Cardiac septum (tissue), 1 donor: ENCODE measurements around the gene MRPL36. TPM values are rescaled to one million over a fixed set of nuclear protein-coding genes. Genes with fewer than 3 reads are reported as not detected.

Experiments
- DNase-seq: peaks from one replicate; pipeline ENCODE4 v3.0.0-alpha.2; 2020; ENCODE audit warnings: low spot score
- intact Hi-C: fragments of 100-400 bp; cut with DNase I; formaldehyde crosslinking; loops from one replicate; pipeline ENCODE4 v1.14.0; 2022
- total RNA-seq: library from RNA; stranded (reverse); fragmentation: NEBNext Ultra II Directional; extraction: Animal tissue kit (Norgen Biotek cat#: 25700); gene quantifications from one replicate; pipeline ENCODE4 v1.2.1, GENCODE V29; 2021
- donor health status: DM: no; HTN: no; CAD: no.

MRPL36 gene
- total RNA-seq, 1 donor from 2014 or later, result 43.2 TPM

GRCh38 chr5:1771149-1772065 lies 28.2 kb downstream of the MRPL36 start:
- no peak for DNase-seq
- intact Hi-C loops, result no loop called here

GRCh38 chr5:1770443-1770802 lies 29.2 kb downstream of the MRPL36 start:
- intact Hi-C loops, result no loop called here

GRCh38 chr5:1769752-1770442 lies 29.7 kb downstream of the MRPL36 start:
- intact Hi-C loops, result no loop called here
- no peak for DNase-seq

More at GRCh38 chr5:1770443-1770802, 29.2 kb downstream of the MRPL36 start:
- no peak for DNase-seq

- intact Hi-C loops, result no loop called here
- DNase-seq, result no peak
These were observed 30.5 kb downstream of the MRPL36 start for GRCh38 chr5:1769017-1769640.

GRCh38 chr5:1768283-1769000 lies 31.2 kb downstream of the MRPL36 start:
- intact Hi-C loops, result no loop called here
- no peak for DNase-seq

GRCh38 chr5:1767524-1768282 lies 31.9 kb downstream of the MRPL36 start:
- intact Hi-C loops, result no loop called here
- DNase-seq, result no peak

GRCh38 chr5:1765880-1766235 lies 33.8 kb downstream of the MRPL36 start:
- DNase-seq, result no peak
- intact Hi-C loops, result no loop called here

GRCh38 chr5:1765141-1765879 lies 34.3 kb downstream of the MRPL36 start:
- peak; percentile 49 for DNase-seq
- intact Hi-C loops, result no loop called here

- DNase-seq, result peak; percentile 71
- intact Hi-C loops, result loop anchor here (5.0 kb wide), 1 partner anchor 388 kb away; no protein-coding TSS in a partner anchor
These were observed 35.1 kb downstream of the MRPL36 start for GRCh38 chr5:1764606-1764960.

GRCh38 chr5:1763960-1764605 lies 35.6 kb downstream of the MRPL36 start:
- peak; percentile 41 for DNase-seq

GRCh38 chr5:1763548-1763911 lies 36.1 kb downstream of the MRPL36 start:
- intact Hi-C loops, result loop anchor here (2.0 to 5.0 kb wide), 2 partner anchors 271 to 389 kb away; no protein-coding TSS in a partner anchor
- peak; percentile 54 for DNase-seq

More at GRCh38 chr5:1763960-1764605, 35.6 kb downstream of the MRPL36 start:
- intact Hi-C loops, result loop anchor here (2.0 to 5.0 kb wide), 2 partner anchors 271 to 388 kb away; no protein-coding TSS in a partner anchor

- intact Hi-C loops, result loop anchor here (2.0 to 5.0 kb wide), 2 partner anchors 272 to 389 kb away; no protein-coding TSS in a partner anchor
- peak; percentile 66 for DNase-seq
These were observed 36.6 kb downstream of the MRPL36 start for GRCh38 chr5:1762883-1763547.

- intact Hi-C loops, result loop anchor here (2.0 to 5.0 kb wide), 2 partner anchors 272 to 390 kb away; no protein-coding TSS in a partner anchor
- peak; percentile 66 for DNase-seq
These were observed 37.3 kb downstream of the MRPL36 start for GRCh38 chr5:1762121-1762882.

GRCh38 chr5:1761453-1761755 lies 38.2 kb downstream of the MRPL36 start:
- DNase-seq, result no peak
- intact Hi-C loops, result loop anchor here (5.0 kb wide), 1 partner anchor 391 kb away; no protein-coding TSS in a partner anchor

- peak; percentile 61 for DNase-seq
- intact Hi-C loops, result loop anchor here (5.0 kb wide), 1 partner anchor 391 kb away; no protein-coding TSS in a partner anchor
These were observed 38.8 kb downstream of the MRPL36 start for GRCh38 chr5:1760656-1761452.

- intact Hi-C loops, result loop anchor here (5.0 kb wide), 1 partner anchor 392 kb away; no protein-coding TSS in a partner anchor
- DNase-seq, result no peak
These were observed 39.4 kb downstream of the MRPL36 start for GRCh38 chr5:1760231-1760630.
